SK-N-SH (cell line): ENCODE measurements around the gene B4GALNT3. TPM values are rescaled to one million over a fixed set of nuclear protein-coding genes. Genes with fewer than 3 reads are reported as not detected.

Experiments used
- CTCF ChIA-PET: fragments of 300-600, 350-600 bp; formaldehyde crosslinking; extraction: SDS; loops from one replicate; lab custom pipeline; 2021; lab: Yijun Ruan, JAX
- POLR2A ChIA-PET: fragments of 350-600 bp; sonication (Branson Sonifier 250); formaldehyde crosslinking; extraction: SDS; loops from one replicate; lab custom pipeline; 2020; ENCODE audit warnings: antibody characterized with exemption, inconsistent platforms; lab: Yijun Ruan, JAX
- DNase-seq: peaks from one replicate; pipeline ENCODE4 v3.0.0; 2012
- H2AFZ ChIP-seq: fragments of 200-600 bp; sonication (generic); 2 replicates; pipeline ENCODE4 v1.8.1; 2016; ENCODE audit warnings: antibody characterized with exemption, mild to moderate bottlenecking, low read depth
- H3F3A ChIP-seq: fragments of 200-600 bp; sonication (generic); replicated peaks from 2 replicates; pipeline ENCODE3; 2016; ENCODE audit warnings: antibody characterized with exemption, mild to moderate bottlenecking; ENCODE audit not compliant: insufficient read depth
- H3K27ac ChIP-seq, 2 experiments: fragments of 200-500 bp in 1 of 2; fragments of 200-600 bp in 1 of 2; sonication (Bioruptor generic) in 1 of 2; sonication (generic), shearing (Covaris generic) in 1 of 2; 2 replicates each; pipeline versions ENCODE4 v1.5.1 to v1.6.1; 2014 to 2016; ENCODE audit warnings: low read depth in 2 of 2, inconsistent platforms in 1 of 2, low read length in 1 of 2, mild to moderate bottlenecking in 1 of 2, mixed read lengths in 1 of 2
- H3K27me3 ChIP-seq: fragments of 200-600 bp; sonication (generic), shearing (Covaris generic); 2 replicates; pipeline ENCODE4 v1.6.1; 2016; ENCODE audit warnings: mixed run types; ENCODE audit not compliant: insufficient read depth
- H3K36me3 ChIP-seq, 2 experiments: fragments of 200-500 bp in 1 of 2; fragments of 200-600 bp in 1 of 2; sonication (Bioruptor generic) in 1 of 2; sonication (generic) in 1 of 2; replicated peaks in 1 of 2; 2 replicates each; pipeline versions ENCODE3 to v1.5.1; 2014 to 2016; ENCODE audit warnings: low read length in 1 of 2, mild to moderate bottlenecking in 1 of 2; ENCODE audit not compliant: insufficient read depth in 2 of 2, control insufficient read depth in 1 of 2
- H3K4me1 ChIP-seq, 2 experiments: fragments of 200-500 bp in 1 of 2; fragments of 200-600 bp in 1 of 2; sonication (Bioruptor generic) in 1 of 2; sonication (generic), shearing (Covaris generic) in 1 of 2; 2 replicates each; pipeline versions ENCODE4 v1.5.1 to v1.6.1; 2014 to 2016; ENCODE audit warnings: low read depth in 1 of 2, low read length in 1 of 2, mixed run types in 1 of 2; ENCODE audit not compliant: insufficient read depth in 2 of 2, control insufficient read depth in 1 of 2
- H3K4me2 ChIP-seq: fragments of 200-600 bp; sonication (generic), shearing (Covaris generic); 2 replicates; pipeline ENCODE4 v1.6.1; 2017; ENCODE audit warnings: mixed run types
- H3K4me3 ChIP-seq, 2 experiments: fragments of 200-500 bp in 1 of 2; fragments of 200-600 bp in 1 of 2; sonication (Bioruptor generic) in 1 of 2; sonication (generic), shearing (Covaris generic) in 1 of 2; 2 replicates each; pipeline versions ENCODE4 v1.5.1 to v1.8.1; 2014 to 2016; ENCODE audit warnings: low read depth in 2 of 2, inconsistent platforms in 1 of 2, low read length in 1 of 2, mild to moderate bottlenecking in 1 of 2, mixed read lengths in 1 of 2, moderate library complexity in 1 of 2
- H3K79me2 ChIP-seq: fragments of 200-600 bp; sonication (generic); 2 replicates; pipeline ENCODE4 v1.8.1; 2017; ENCODE audit warnings: mild to moderate bottlenecking; ENCODE audit not compliant: insufficient read depth
- H3K9ac ChIP-seq: fragments of 200-600 bp; sonication (generic); 2 replicates; pipeline ENCODE4 v1.6.1; 2017; ENCODE audit warnings: mixed run types
- H3K9me2 ChIP-seq: fragments of 200-600 bp; sonication (generic); 2 replicates; pipeline ENCODE4 v1.6.1; 2017; ENCODE audit warnings: mixed run types
- H3K9me3 ChIP-seq: fragments of 200-600 bp; sonication (generic); 2 replicates; pipeline ENCODE4 v1.6.1; 2017; ENCODE audit warnings: mixed run types, mild to moderate bottlenecking, moderate library complexity
- H4K20me1 ChIP-seq: fragments of 200-600 bp; sonication (generic); 2 replicates; pipeline ENCODE4 v1.6.1; 2017; ENCODE audit warnings: mild to moderate bottlenecking, mixed run types; ENCODE audit not compliant: insufficient read depth
- ELF1 ChIP-seq: IDR thresholded peaks from 2 replicates; pipeline ENCODE4 v1.4.0; 2012
- EP300 ChIP-seq, 2 experiments: IDR thresholded peaks; 2 replicates each; pipeline versions ENCODE4 v1.4.0 to v1.6.1; 2012; ENCODE audit warnings: borderline replicate concordance in 1 of 2, low read depth in 1 of 2, low read length in 1 of 2
- FOXM1 ChIP-seq: IDR thresholded peaks from 2 replicates; pipeline ENCODE4 v1.4.0; 2012; ENCODE audit warnings: low read depth, mild to moderate bottlenecking
- GABPA ChIP-seq: IDR thresholded peaks from 2 replicates; pipeline ENCODE4 v1.4.0; 2012; ENCODE audit warnings: low read depth, mild to moderate bottlenecking
- GATA2 ChIP-seq: sonication (generic); formaldehyde crosslinking; IDR thresholded peaks from 2 replicates; pipeline ENCODE4 v1.5.0; 2020; ENCODE audit warnings: mild to moderate bottlenecking, missing genetic modification reagents
- IRF3 ChIP-seq: fragments of 150-350 bp; IDR thresholded peaks from 2 replicates; pipeline ENCODE4 v1.6.1; 2016; ENCODE audit warnings: mild to moderate bottlenecking, low read depth, low read length
- JUND ChIP-seq: IDR thresholded peaks from 2 replicates; pipeline ENCODE4 v1.4.0; 2012
- MAX ChIP-seq: IDR thresholded peaks from 2 replicates; pipeline ENCODE4 v1.4.0; 2012; ENCODE audit warnings: low read depth
- MXI1 ChIP-seq: IDR thresholded peaks from 2 replicates; pipeline ENCODE4 v1.6.1; 2012; ENCODE audit warnings: mild to moderate bottlenecking, low read depth, low read length, improper control_type of control experiment
- NFIC ChIP-seq: IDR thresholded peaks from 2 replicates; pipeline ENCODE4 v1.4.0; 2012; ENCODE audit warnings: borderline replicate concordance
- POLR2AphosphoS5 ChIP-seq: IDR thresholded peaks from 2 replicates; pipeline ENCODE4 v1.6.1; 2012; ENCODE audit warnings: low read depth, low read length
- REST ChIP-seq: IDR thresholded peaks from 2 replicates; pipeline ENCODE4 v1.6.1; 2012; ENCODE audit warnings: mild to moderate bottlenecking, low read depth, low read length, moderate library complexity
- RFX5 ChIP-seq: IDR thresholded peaks from 2 replicates; pipeline ENCODE4 v1.6.1; 2012; ENCODE audit warnings: mild to moderate bottlenecking, improper control_type of control experiment, low read length
- SIN3A ChIP-seq: IDR thresholded peaks from 2 replicates; pipeline ENCODE4 v1.6.1; 2012; ENCODE audit warnings: low read depth, mild to moderate bottlenecking, low read length, moderate library complexity, borderline replicate concordance
- TEAD4 ChIP-seq: IDR thresholded peaks from 2 replicates; pipeline ENCODE4 v1.4.0; 2012; ENCODE audit warnings: mild to moderate bottlenecking, borderline replicate concordance; ENCODE audit not compliant: insufficient read depth
- USF2 ChIP-seq: fragments of 150-350 bp; IDR thresholded peaks from 2 replicates; pipeline ENCODE4 v1.6.1; 2017; ENCODE audit warnings: antibody characterized with exemption, low read length, low read depth, borderline replicate concordance
- WGBS: methylation state at CpG from one replicate; pipeline ENCODE4 v1.1.6; 2017; ENCODE audit warnings: low lambda C conversion rate; 5-methylcytosine and 5-hydroxymethylcytosine counted together
- polyA plus RNA-seq, 3 experiments: library from polyadenylated mRNA; depleted of rRNA; stranded (reverse); fragments of >200 nt; gene quantifications; 2 replicates each; pipeline ENCODE4 v1.2.3, GENCODE V29; 2012
- TF ChIP-seq, protein P1 (sequence below): fragments of 200-600 bp; sonication (generic); IDR thresholded peaks from 2 replicates; pipeline ENCODE4 v1.6.1; 2017; ENCODE audit warnings: antibody characterized with exemption, mild to moderate bottlenecking, moderate library complexity

B4GALNT3 gene
- polyA plus RNA-seq, 1 of the 3 experiments (the other 2 are of a cell fraction), result 0.53 TPM

DNA sequence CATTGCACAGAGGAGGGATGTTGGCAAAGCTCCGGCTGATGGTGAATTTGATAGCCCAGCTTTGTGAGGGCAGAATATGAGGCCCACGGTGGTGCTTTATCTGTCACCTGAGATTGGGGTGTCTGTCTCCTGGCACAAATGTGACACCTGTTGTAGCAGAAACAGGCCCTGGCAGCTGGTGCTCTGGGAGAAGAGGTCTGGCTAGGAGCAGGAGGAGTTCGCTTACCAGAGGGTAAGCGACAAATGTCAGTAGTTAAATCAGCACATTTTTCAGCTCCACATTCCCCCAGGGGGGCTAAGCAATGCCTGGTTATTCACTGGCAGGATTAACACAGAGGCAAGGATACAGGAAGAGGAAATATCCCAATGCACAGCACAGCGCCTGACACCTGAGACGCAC, 71.1 kb downstream of the B4GALNT3 start:
- Histone ChIP-seq H3K9ac (no peak overlapping the region), H4K20me1 (no peaks in the 10 kb centered on the region), H3K27ac (no peak overlapping the region), H3K4me2 (no peak overlapping the region), H3K36me3 (no peaks in the 10 kb centered on the region), H3K9me3 (no peaks in the 10 kb centered on the region)
- ChIA-PET POLR2A (no interaction called here), CTCF (interaction anchor here (0.9 to 2.2 kb wide), 5 partner anchors 16 to 89 kb away, joined by 3 to 8 read pairs (median 3); no protein-coding TSS in a partner anchor)
- 75% methylated on average over 6 of the region's 6 CpGs for WGBS
- DNase-seq, result no peak
- TF ChIP-seq RFX5, result no peak
- TF ChIP-seq FOXM1, result no peak
- no peak for TF ChIP-seq TEAD4
- TF ChIP-seq ELF1, result no peak
- TF ChIP-seq SIN3A, result no peak
- TF ChIP-seq, all 33 proteins: peak for 0
- H3K79me2 ChIP-seq, result no peaks in the 10 kb centered on the region
- H3K4me3 ChIP-seq, result no peak overlapping the region
- H3K4me1 ChIP-seq, result no peaks in the 10 kb centered on the region; a peak in 1 of 4 replicates
- H3F3A ChIP-seq, result no peaks in the 10 kb centered on the region
- no peaks in the 10 kb centered on the region; the same call in 1 of the 2 replicates for H3K27me3 ChIP-seq
- H3K9me2 ChIP-seq, result no peaks in the 10 kb centered on the region
- no peak overlapping the region for H2AFZ ChIP-seq

DNA sequence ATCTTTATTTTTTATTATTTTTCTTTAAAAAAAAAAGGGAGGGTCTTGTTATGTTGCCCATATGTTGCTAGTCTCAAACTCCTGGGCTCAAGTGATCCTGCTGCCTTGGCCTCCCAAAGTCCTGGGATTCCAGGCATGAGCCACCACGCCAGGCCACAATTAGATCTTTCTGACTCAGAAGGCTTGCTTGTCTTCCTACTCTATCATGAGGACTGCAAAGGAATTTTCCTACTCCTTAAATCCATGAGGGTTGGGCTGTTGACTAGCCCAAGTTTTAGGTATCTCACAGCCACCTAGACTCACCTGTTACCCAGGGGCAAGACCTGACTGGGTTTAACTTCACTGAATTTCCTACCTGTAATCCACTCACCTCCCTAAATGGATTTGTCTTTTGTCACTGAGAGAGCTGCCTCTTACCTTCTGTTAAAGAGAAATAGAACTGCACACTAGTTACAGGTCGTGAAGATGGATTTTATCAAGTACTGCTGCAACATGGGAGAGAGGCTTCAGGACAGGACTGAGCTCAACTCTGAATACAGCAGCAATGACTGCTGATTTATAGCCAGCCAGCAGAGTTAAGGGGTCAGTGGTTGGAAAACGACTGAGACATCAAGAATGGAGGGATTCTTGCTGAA, 72.3 kb downstream of the B4GALNT3 start:
- no peaks in the 10 kb centered on the region for H3K9me3 ChIP-seq
- no peak overlapping the region for H3K4me3 ChIP-seq
- ChIA-PET CTCF (interaction anchor here (2.8 to 17.8 kb wide), 2 partner anchors 15 to 82 kb away, joined by 25 to 560 read pairs; partner anchors contain the start of gene B4GALNT3), POLR2A (interaction anchor here (0.6 kb wide), 1 partner anchor 1078 kb away, joined by 8 read pairs; no protein-coding TSS in a partner anchor)
- no peaks in the 10 kb centered on the region for H3F3A ChIP-seq
- no peak overlapping the region for H2AFZ ChIP-seq
- H3K79me2 ChIP-seq, result no peaks in the 10 kb centered on the region
- DNase-seq, result no peak
- H3K4me1 ChIP-seq, result no peaks in the 10 kb centered on the region; a peak in 1 of 4 replicates
- TF ChIP-seq REST, result no peak
- TF ChIP-seq IRF3, result no peak
- no peak for TF ChIP-seq GABPA
- TF ChIP-seq EP300 (IDR thresholded peaks at IDR 0.05; ENCODE audit: borderline replicate concordance in 1 of 2, low read depth in 1 of 2, low read length in 1 of 2), result no peak
- TF ChIP-seq JUND, result no peak
- TF ChIP-seq NFIC, result no peak
- TF ChIP-seq GATA2, result no peak
- no peak for TF ChIP-seq MAX
- no peak for TF ChIP-seq USF2
- no peak for TF ChIP-seq MXI1
- TF ChIP-seq POLR2AphosphoS5, result no peak
- TF ChIP-seq, protein P1, sequence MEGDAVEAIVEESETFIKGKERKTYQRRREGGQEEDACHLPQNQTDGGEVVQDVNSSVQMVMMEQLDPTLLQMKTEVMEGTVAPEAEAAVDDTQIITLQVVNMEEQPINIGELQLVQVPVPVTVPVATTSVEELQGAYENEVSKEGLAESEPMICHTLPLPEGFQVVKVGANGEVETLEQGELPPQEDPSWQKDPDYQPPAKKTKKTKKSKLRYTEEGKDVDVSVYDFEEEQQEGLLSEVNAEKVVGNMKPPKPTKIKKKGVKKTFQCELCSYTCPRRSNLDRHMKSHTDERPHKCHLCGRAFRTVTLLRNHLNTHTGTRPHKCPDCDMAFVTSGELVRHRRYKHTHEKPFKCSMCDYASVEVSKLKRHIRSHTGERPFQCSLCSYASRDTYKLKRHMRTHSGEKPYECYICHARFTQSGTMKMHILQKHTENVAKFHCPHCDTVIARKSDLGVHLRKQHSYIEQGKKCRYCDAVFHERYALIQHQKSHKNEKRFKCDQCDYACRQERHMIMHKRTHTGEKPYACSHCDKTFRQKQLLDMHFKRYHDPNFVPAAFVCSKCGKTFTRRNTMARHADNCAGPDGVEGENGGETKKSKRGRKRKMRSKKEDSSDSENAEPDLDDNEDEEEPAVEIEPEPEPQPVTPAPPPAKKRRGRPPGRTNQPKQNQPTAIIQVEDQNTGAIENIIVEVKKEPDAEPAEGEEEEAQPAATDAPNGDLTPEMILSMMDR, result no peak
- H4K20me1 ChIP-seq, result no peaks in the 10 kb centered on the region
- no peaks in the 10 kb centered on the region; the same call in 1 of the 2 replicates for H3K27me3 ChIP-seq
- H3K9me2 ChIP-seq, result no peaks in the 10 kb centered on the region
- H3K27ac ChIP-seq, result no peak overlapping the region
- no peak overlapping the region for H3K4me2 ChIP-seq
- no peak overlapping the region for H3K9ac ChIP-seq
- H3K36me3 ChIP-seq, result no peaks in the 10 kb centered on the region
- 19% methylated on average over 3 of the region's 3 CpGs for WGBS
